ENCODE results near the gene LRRFIP1.

Gene LRRFIP1

GRCh38 chr2:237638176-237638575, 10.8 kb downstream of the LRRFIP1 start:
- in situ Hi-C loops (cut with MboI; ENCODE audit: low sequenced_read_pairs) = no loop called here

- in situ Hi-C loops (cut with MboI; ENCODE audit: low sequenced_read_pairs) = no loop called here
Observed at GRCh38 chr2:237639052-237639835, 11.9 kb downstream of the LRRFIP1 start.

- in situ Hi-C loops (cut with MboI; ENCODE audit: low sequenced_read_pairs) = no loop called here
Observed at GRCh38 chr2:237639836-237640220, 12.4 kb downstream of the LRRFIP1 start.

GRCh38 chr2:237640493-237640998, 13.2 kb downstream of the LRRFIP1 start:
- in situ Hi-C loops (cut with MboI; ENCODE audit: low sequenced_read_pairs) = no loop called here

- in situ Hi-C loops (cut with MboI; ENCODE audit: low sequenced_read_pairs) = no loop called here
Observed at GRCh38 chr2:237642038-237642734, 14.8 kb downstream of the LRRFIP1 start.

GRCh38 chr2:237643066-237643465, 15.7 kb downstream of the LRRFIP1 start:
- in situ Hi-C loops (cut with MboI; ENCODE audit: low sequenced_read_pairs) = no loop called here

- in situ Hi-C loops (cut with MboI; ENCODE audit: low sequenced_read_pairs) = no loop called here
Observed at GRCh38 chr2:237643582-237644380, 16.4 kb downstream of the LRRFIP1 start.

- in situ Hi-C loops (cut with MboI; ENCODE audit: low sequenced_read_pairs) = no loop called here
Observed at GRCh38 chr2:237644381-237644703, 17.0 kb downstream of the LRRFIP1 start.

GRCh38 chr2:237645261-237645660, 17.9 kb downstream of the LRRFIP1 start:
- in situ Hi-C loops (cut with MboI; ENCODE audit: low sequenced_read_pairs) = no loop called here

- in situ Hi-C loops (cut with MboI; ENCODE audit: low sequenced_read_pairs) = no loop called here
Observed at GRCh38 chr2:237647176-237648015, 20.0 kb downstream of the LRRFIP1 start.

GRCh38 chr2:237648016-237648381, 20.6 kb downstream of the LRRFIP1 start:
- in situ Hi-C loops (cut with MboI; ENCODE audit: low sequenced_read_pairs) = no loop called here

- in situ Hi-C loops (cut with MboI; ENCODE audit: low sequenced_read_pairs) = no loop called here
Observed at GRCh38 chr2:237649541-237650454, 22.4 kb downstream of the LRRFIP1 start.

- in situ Hi-C loops (cut with MboI; ENCODE audit: low sequenced_read_pairs) = no loop called here
Observed at GRCh38 chr2:237650455-237650850, 23.1 kb downstream of the LRRFIP1 start.

- in situ Hi-C loops (cut with MboI; ENCODE audit: low sequenced_read_pairs) = no loop called here
Observed at GRCh38 chr2:237651761-237652160, 24.4 kb downstream of the LRRFIP1 start.

- in situ Hi-C loops (cut with MboI; ENCODE audit: low sequenced_read_pairs) = no loop called here
Observed at GRCh38 chr2:237652181-237652580, 24.8 kb downstream of the LRRFIP1 start.

GRCh38 chr2:237652854-237653253, 25.5 kb downstream of the LRRFIP1 start:
- in situ Hi-C loops (cut with MboI; ENCODE audit: low sequenced_read_pairs) = no loop called here

GRCh38 chr2:237653776-237654558, 26.6 kb downstream of the LRRFIP1 start:
- in situ Hi-C loops (cut with MboI; ENCODE audit: low sequenced_read_pairs) = no loop called here

GRCh38 chr2:237657063-237657462, 29.7 kb downstream of the LRRFIP1 start:
- in situ Hi-C loops (cut with MboI; ENCODE audit: low sequenced_read_pairs) = no loop called here

GRCh38 chr2:237660381-237660900, 33.1 kb downstream of the LRRFIP1 start:
- in situ Hi-C loops (cut with MboI; ENCODE audit: low sequenced_read_pairs) = no loop called here
